Upper lobe of right lung (tissue), 1 donor: Measurements from ENCODE around the gene JARID2. TPM values are rescaled to one million over a fixed set of nuclear protein-coding genes. Genes with fewer than 3 reads are reported as not detected.
A peak's percentile ranks its signal among the peaks of the same experiment; 100 is the strongest.
"Not testable (repeated sequence)": the region's sequence is repeated elsewhere in the genome, so short reads cannot be mapped to it uniquely, and the experiment has no call there.

Experiments
- ATAC-seq: fragments of 200-7000 bp; cut with Tn5 transposase; one replicate; pipeline ENCODE4 v1.9.1; 2020; ENCODE audit warnings: mild to moderate bottlenecking, moderate library complexity
- DNase-seq: peaks from one replicate; pipeline ENCODE4 v3.0.0-alpha.2; 2020
- H3K27ac ChIP-seq: fragments of 200-600 bp; one replicate; pipeline ENCODE4 v1.8.0; 2022
- H3K27me3 ChIP-seq: fragments of 200-600 bp; one replicate; pipeline ENCODE4 v1.8.0; 2022; ENCODE audit warnings: mild to moderate bottlenecking
- H3K36me3 ChIP-seq: fragments of 200-600 bp; one replicate; pipeline ENCODE4 v1.8.0; 2022
- H3K4me1 ChIP-seq: fragments of 200-600 bp; one replicate; pipeline ENCODE4 v1.8.0; 2022
- H3K4me3 ChIP-seq: fragments of 200-600 bp; one replicate; pipeline ENCODE4 v1.8.0; 2022; ENCODE audit warnings: mild to moderate bottlenecking
- H3K9me3 ChIP-seq: fragments of 200-600 bp; one replicate; pipeline ENCODE4 v1.8.0; 2022
- intact Hi-C: fragments of 100-400 bp; cut with DNase I; formaldehyde crosslinking; loops from one replicate; pipeline ENCODE4 v1.11.0; 2022
- total RNA-seq: library from RNA; stranded (reverse); fragmentation: NEBNext Ultra II Directional; extraction: Animal tissue kit (Norgen Biotek cat#: 25700); gene quantifications from one replicate; pipeline ENCODE4 v1.2.1, GENCODE V29; 2021
- TF ChIP-seq, protein P1 (sequence below): fragments of 200-600 bp; IDR thresholded peaks from one replicate; pipeline ENCODE4 v1.8.0; 2022; ENCODE audit warnings: antibody characterized with exemption
- donor health status: DM: no; HTN: yes; CAD: no; lungs with severe emphysema.

The JARID2 gene
- total RNA-seq, 1 donor from 2014 or later = 15.1 TPM

DNA sequence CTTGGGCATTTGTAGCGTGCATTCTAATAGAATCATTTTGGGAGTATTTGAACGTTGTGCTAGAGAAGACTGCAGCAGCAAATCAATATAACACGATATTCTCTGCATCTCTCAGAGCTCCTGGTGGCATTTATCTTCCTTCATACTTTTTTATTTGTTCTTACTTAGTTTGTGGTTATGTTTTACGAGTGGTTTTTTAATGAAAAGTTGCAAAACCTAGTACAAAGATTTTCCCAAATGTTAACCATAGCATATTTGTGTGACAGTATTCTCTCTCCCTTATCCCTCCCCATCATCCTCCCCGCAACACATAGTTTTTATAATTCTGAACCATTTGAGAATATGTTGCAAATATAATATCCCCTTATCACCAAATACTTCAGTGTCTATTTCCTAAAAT is 50.4 kb downstream of the JARID2 start:
- peaks cover 8% of the 10 kb centered on the region for H3K4me1 ChIP-seq
- H3K27me3 ChIP-seq = no peaks in the 10 kb centered on the region
- no peaks in the 10 kb centered on the region for H3K36me3 ChIP-seq
- TF ChIP-seq, protein P1, sequence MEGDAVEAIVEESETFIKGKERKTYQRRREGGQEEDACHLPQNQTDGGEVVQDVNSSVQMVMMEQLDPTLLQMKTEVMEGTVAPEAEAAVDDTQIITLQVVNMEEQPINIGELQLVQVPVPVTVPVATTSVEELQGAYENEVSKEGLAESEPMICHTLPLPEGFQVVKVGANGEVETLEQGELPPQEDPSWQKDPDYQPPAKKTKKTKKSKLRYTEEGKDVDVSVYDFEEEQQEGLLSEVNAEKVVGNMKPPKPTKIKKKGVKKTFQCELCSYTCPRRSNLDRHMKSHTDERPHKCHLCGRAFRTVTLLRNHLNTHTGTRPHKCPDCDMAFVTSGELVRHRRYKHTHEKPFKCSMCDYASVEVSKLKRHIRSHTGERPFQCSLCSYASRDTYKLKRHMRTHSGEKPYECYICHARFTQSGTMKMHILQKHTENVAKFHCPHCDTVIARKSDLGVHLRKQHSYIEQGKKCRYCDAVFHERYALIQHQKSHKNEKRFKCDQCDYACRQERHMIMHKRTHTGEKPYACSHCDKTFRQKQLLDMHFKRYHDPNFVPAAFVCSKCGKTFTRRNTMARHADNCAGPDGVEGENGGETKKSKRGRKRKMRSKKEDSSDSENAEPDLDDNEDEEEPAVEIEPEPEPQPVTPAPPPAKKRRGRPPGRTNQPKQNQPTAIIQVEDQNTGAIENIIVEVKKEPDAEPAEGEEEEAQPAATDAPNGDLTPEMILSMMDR = no peak
- no peaks in the 10 kb centered on the region for H3K9me3 ChIP-seq
- ATAC-seq = no peak
- no peak overlapping the region for H3K4me3 ChIP-seq
- no peak overlapping the region for H3K27ac ChIP-seq
- no peak for DNase-seq
- intact Hi-C loops = no loop called here

DNA sequence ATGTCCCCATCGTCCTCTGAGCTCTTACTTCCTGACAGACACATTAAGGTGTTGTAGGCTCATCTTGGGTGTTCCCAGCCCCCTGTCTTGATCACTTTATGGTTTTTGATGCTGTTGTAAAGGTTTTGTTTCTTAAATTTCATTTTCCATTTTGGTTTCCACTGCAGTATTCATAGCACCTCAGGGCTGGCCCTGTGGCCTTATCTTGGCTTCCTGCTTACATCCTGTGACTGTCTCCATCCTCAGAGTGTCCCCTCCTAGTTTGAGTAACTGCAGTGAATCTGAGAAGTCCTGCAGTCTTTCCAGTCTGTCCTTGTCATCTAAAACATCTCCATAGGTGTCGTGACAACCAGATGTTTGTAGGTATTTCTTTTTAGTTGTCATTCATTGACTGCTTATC is 50.9 kb downstream of the JARID2 start:
- no peaks in the 10 kb centered on the region for H3K36me3 ChIP-seq
- ATAC-seq (peak; percentile 29), DNase-seq (no peak)
- intact Hi-C loops = no loop called here
- H3K27me3 ChIP-seq = no peaks in the 10 kb centered on the region
- no peak overlapping the region for H3K4me3 ChIP-seq
- no peaks in the 10 kb centered on the region for H3K9me3 ChIP-seq
- no peak overlapping the region for H3K27ac ChIP-seq
- TF ChIP-seq, protein P1 = no peak
- peaks cover 8% of the 10 kb centered on the region for H3K4me1 ChIP-seq

DNA sequence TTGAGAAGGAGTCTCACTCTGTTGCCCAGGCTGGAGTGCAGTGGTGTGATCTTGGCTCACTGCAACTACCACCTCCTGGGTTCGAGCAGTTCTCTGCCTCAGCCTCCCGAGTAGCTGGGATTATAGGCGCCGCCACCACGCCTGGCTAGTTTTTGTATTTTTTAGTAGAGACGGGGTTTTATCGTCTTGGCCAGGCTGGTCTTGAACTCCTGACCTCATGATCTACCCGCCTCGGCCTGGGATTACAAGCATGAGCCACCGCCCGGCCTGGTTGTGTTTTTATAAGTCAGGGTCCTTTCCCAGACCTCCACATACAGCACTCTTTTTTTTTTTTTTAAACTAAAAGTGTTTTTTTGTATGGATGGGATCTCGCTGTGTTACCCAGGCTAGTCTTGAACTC is 51.3 kb downstream of the JARID2 start:
- H3K36me3 ChIP-seq, DNase-seq, intact Hi-C loops, H3K9me3 ChIP-seq, ATAC-seq, H3K4me3 ChIP-seq, H3K4me1 ChIP-seq, H3K27ac ChIP-seq, H3K27me3 ChIP-seq: not testable (repeated sequence)

DNA sequence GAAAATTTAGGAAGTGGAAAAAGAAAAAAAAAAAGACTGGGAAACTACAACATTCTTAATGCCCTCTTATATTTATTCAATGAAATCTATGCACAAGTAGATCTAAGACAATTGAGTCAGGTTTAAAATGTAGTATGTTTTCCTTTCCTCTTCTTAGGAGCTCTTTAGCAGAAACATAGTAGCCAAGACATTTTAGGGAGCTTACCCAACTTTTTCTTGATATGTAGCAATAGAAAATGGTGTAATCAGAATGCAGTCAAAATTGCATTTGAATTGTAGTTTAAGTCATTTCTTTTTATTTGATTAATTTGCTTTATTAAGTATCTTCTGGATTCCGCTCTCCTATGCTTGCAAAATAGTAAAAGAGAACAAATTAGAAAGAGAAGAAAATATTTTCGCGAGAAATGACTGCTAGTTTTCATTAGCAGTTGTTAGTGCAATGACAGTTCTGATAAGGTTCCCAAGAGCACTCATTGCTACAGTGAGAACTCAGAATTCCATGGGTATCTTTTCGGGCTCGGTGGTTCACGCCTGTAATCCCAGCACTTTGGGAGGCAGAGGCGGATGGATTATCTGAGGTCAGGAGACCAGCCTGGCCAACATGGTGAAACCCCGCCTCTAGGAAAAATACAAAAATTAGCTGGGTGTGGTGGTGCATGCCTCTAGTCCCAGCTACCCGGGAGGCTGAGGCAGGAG is 52.2 kb downstream of the JARID2 start:
- TF ChIP-seq, protein P1 = no peak
- Histone ChIP-seq H3K4me3 (no peak overlapping the region), H3K27ac (no peak overlapping the region), H3K27me3 (no peaks in the 10 kb centered on the region), H3K9me3 (no peaks in the 10 kb centered on the region), H3K36me3 (no peaks in the 10 kb centered on the region), H3K4me1 (peaks cover 10% of the 10 kb centered on the region)
- DNase-seq (no peak), ATAC-seq (no peak)
- intact Hi-C loops = no loop called here

DNA sequence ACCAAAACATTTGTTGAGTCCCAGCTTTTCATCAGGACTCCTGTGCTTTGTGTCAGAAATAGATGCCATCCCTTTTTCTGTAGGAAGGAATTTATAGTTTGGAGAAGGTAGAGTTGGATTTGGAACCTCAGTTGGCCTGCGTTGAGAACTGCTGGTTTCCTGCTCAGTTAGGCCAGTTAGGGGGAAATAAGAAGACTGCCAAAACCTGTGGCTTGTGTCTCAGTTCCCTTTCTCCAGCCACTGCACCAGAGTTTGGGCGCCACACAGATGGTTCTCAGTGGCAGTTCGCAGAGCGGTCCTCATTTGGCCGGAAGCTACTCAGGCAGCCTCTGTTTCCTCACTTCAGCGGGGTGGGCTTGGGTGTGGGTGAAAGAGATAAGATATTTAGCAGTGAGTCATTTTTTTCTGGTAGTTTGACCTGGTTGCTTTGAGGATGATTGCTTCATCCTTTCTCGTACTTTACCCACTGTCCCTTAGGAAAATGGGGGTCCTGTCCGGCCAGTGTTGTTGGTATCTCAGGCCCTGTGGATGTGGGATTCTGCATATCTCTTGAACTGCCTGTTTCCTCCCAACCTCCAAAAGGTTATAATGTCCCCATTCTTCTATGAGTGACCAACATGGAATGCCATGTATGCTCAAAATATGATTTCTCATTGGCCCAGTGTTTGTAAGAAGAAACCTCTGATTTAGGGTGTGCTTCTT is 53.7 kb downstream of the JARID2 start:
- peak; percentile 74 for ATAC-seq
- Histone ChIP-seq H3K9me3 (no peaks in the 10 kb centered on the region), H3K27me3 (no peaks in the 10 kb centered on the region), H3K4me3 (no peak overlapping the region), H3K36me3 (no peaks in the 10 kb centered on the region), H3K27ac (no peak overlapping the region), H3K4me1 (peaks cover 16% of the 10 kb centered on the region)
- no peak for DNase-seq
- TF ChIP-seq, protein P1 = no peak
- intact Hi-C loops = no loop called here

DNA sequence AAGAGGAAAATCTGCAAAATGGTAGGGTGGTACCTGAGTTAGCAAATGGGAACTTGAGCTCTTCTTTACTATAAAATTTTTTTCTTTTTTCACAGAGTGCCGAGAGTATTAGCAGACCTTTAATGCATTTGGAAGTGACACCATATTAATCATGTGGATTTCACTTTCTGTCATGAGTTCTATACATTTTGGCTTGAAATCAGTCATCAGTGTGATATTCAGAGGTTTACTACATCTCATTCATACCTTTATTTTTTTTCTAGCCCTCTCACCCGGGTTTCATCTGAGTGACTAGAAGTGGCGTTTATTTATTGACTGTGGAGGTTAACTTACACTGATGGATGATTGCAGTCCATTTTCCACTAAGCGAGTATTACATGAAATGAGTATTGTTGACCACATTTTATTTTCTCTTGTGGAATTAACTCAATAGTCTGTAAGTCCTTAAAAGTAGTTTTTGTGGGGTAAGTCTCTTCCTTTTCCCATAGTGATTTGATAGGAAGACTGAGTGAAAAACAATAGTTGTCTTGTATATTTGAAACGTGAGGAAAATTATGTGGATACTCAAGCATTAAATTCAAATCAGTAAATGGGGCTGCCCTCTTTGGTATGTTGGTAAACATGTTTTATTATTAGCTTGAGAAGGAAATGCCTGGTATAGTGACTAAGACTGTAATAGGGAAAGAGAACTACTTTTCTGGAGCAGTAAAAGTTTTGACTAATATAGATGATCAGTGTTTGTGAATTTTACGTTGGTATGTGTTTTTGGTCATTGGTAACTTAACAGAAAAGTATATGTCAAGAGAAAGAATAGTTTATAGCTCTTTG is 55.5 kb downstream of the JARID2 start:
- ATAC-seq (no peak), DNase-seq (no peak)
- H3K4me1 ChIP-seq = peaks cover 16% of the 10 kb centered on the region
- no peaks in the 10 kb centered on the region for H3K9me3 ChIP-seq
- no peaks in the 10 kb centered on the region for H3K27me3 ChIP-seq
- no peak overlapping the region for H3K4me3 ChIP-seq
- H3K27ac ChIP-seq = no peak overlapping the region
- TF ChIP-seq, protein P1 = no peak
- H3K36me3 ChIP-seq = no peaks in the 10 kb centered on the region
- intact Hi-C loops = no loop called here
